Stimulated activated naive CD8-positive, alpha-beta T cell treated with anti-CD3 and anti-CD28 coated beads, Interleukin-15, amount 100 ng/mL, for 72 hours (primary cell): ENCODE measurements around the gene UMAD1.

Experiments used
- ATAC-seq: fragments of 150-1000 bp; cut with Tn5 transposase; 2 replicates; pipeline ENCODE4 v1.10.0; 2021; ENCODE audit warnings: mild to moderate bottlenecking, moderate library complexity
- DNase-seq, 2 donors: peaks; one replicate each; pipeline ENCODE4 v3.0.0; 2021 to 2022
- H3K27ac Mint-ChIP-seq, 2 donors: one replicate each; pipeline ENCODE4 v1.8.0; 2022; ENCODE audit warnings: mild to moderate bottlenecking in 2 of 2, mixed read lengths in 2 of 2, moderate library complexity in 2 of 2
- H3K27me3 Mint-ChIP-seq: one replicate; pipeline ENCODE4 v1.8.0; 2022; ENCODE audit warnings: mixed read lengths
- H3K4me1 Mint-ChIP-seq: one replicate; pipeline ENCODE4 v1.8.0; 2022; ENCODE audit warnings: mild to moderate bottlenecking, mixed read lengths
- H3K4me3 Mint-ChIP-seq, 2 donors: one replicate each; pipeline ENCODE4 v1.8.0; 2022; ENCODE audit warnings: mild to moderate bottlenecking in 2 of 2, mixed read lengths in 2 of 2, moderate library complexity in 1 of 2
- H3K9me3 Mint-ChIP-seq, 2 donors: one replicate each; pipeline ENCODE4 v1.8.0; 2022; ENCODE audit warnings: mixed read lengths in 2 of 2

The UMAD1 gene

DNA sequence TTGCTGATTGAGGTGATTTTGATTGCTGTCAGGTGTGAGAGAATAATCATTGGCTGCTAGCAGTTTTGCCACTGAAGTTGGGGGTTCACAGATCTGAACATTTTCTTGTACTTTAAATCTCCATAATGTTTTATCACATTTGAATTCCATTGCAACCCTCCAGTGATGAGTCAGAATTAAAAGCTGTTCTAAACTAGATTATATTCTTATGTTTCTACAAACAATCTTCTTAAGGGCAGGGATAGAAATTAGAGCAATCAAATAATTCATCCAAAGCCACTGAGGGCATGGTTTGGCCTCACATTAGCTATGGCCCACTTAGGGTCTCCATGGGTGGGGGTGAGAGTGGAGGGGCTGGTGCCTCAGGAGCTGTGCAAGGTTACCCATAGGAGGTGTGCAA, 130.9 kb downstream of the UMAD1 start:
- ATAC-seq = no peak
- Mint-ChIP-seq H3K4me3 (no peak overlapping the region), H3K27ac (no peak overlapping the region), H3K27me3 (no peaks in the 10 kb centered on the region), H3K9me3 (no peaks in the 10 kb centered on the region), H3K4me1 (peaks cover 7% of the 10 kb centered on the region)
- DNase-seq = no peak

- H3K4me1 Mint-ChIP-seq = peaks cover 7% of the 10 kb centered on the region
- ATAC-seq (peak; percentile 82), DNase-seq (no peak)
- peak overlapping the region; percentile 70 to 84 for H3K4me3 Mint-ChIP-seq
- peak overlapping the region; percentile 43 to 92 for H3K27ac Mint-ChIP-seq
- H3K9me3 Mint-ChIP-seq = no peaks in the 10 kb centered on the region
- H3K27me3 Mint-ChIP-seq = no peaks in the 10 kb centered on the region
These were observed 131.9 kb downstream of the UMAD1 start for GRCh38 chr7:7772397-7772821.

DNA sequence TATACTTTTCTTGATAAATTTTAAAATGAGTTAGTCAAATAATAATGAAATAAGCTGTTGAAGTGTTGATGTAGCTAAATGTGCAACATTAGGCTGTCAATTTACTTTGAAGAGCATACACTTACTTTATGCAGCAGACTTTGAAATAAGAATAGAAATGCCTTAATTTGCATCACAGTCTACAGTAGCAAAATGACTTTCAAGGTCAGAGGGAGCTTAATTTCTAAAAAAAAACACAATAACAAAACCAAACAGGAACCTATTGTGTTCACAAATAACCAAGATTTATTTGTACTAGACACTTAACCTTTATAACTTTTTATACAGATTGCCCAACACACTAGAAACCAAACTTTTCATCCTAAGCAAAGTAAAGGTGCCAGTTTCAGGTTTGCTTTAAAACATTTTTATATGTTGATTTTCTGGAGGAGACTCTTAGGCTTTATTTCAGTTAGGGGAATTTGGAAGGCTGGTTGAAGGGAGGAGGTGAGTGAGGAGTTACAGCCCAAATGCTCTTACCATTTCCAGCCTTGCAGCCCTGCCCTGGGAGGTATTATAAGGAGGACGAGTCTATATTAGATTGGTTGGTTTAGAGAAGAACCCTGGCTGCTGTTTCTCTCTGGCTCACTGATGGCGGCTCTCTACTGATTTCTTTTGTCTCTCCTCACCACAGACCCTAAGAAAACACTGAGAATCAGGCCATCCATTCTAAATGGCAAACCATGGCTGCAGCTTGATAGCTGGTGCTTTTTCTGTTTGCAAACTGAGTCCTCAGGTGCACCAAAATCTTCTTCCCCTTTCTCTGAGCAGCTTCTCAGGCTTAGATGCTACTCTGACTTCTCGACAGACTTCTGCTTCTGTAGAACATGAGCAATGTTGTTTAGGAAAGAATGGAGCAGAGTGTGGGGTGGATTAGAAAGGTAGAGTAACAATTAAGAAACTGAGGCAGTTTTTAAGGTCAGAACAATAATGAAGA, 133.1 kb downstream of the UMAD1 start:
- ATAC-seq = no peak
- H3K4me3 Mint-ChIP-seq = no peak overlapping the region
- H3K4me1 Mint-ChIP-seq = peaks cover 7% of the 10 kb centered on the region
- H3K27me3 Mint-ChIP-seq = no peaks in the 10 kb centered on the region
- no peak overlapping the region for H3K27ac Mint-ChIP-seq
- no peak for DNase-seq
- no peaks in the 10 kb centered on the region for H3K9me3 Mint-ChIP-seq

DNA sequence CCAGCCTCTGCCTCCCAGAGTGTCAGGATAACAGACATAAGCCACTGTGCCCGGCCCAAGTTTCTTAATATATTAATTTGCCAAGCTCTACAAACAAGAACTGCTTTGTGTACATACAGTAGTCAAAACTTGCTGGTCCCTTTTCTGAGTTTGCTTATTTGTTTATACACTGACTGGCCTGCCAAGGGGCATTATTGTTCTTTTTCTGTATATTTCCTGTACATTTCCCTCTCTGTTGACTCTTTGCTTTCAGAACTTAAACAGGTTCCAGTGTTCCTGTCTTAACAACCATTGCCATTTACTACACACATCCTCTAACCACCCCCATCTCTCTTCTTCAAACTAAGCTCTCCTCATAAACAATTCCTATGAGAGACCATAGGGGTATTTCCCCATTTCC, 139.3 kb downstream of the UMAD1 start:
- H3K9me3 Mint-ChIP-seq = no peaks in the 10 kb centered on the region
- no peaks in the 10 kb centered on the region for H3K27me3 Mint-ChIP-seq

DNA sequence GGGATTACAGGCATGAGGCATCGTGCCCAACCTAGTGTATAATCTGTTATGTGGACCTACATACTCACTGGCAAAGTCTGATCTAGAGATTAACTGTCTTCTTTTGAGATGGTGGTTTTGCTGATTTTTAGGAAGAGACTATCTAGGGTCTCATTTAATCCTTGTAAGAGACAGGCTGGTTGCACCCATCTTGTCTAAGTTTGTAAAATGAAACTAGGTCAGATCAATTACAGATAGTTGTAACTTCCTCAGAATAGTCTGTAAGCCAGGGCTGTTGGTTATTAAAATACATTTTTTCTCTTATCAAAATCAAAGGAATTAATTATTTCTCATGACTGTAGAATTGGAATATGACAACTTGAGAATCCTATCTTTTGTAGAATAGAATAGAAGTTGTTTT, 142.4 kb downstream of the UMAD1 start:
- no peaks in the 10 kb centered on the region for H3K27me3 Mint-ChIP-seq
- no peak overlapping the region for H3K4me3 Mint-ChIP-seq
- H3K9me3 Mint-ChIP-seq = no peaks in the 10 kb centered on the region
- DNase-seq (no peak), ATAC-seq (no peak)
- no peak overlapping the region for H3K27ac Mint-ChIP-seq
- H3K4me1 Mint-ChIP-seq = peaks cover 10% of the 10 kb centered on the region

More for the DNA sequence above, 139.3 kb downstream of the UMAD1 start:
- ATAC-seq (no peak), DNase-seq (no peak)
- H3K27ac Mint-ChIP-seq = peak overlapping the region; percentile 31 to 48
- H3K4me1 Mint-ChIP-seq = peaks cover 10% of the 10 kb centered on the region
- no peak overlapping the region for H3K4me3 Mint-ChIP-seq

GRCh38 chr7:7785344-7785973, 144.9 kb downstream of the UMAD1 start:
- Mint-ChIP-seq H3K4me1 (peaks cover under 1% of the 10 kb centered on the region), H3K4me3 (no peak overlapping the region), H3K9me3 (no peaks in the 10 kb centered on the region), H3K27ac (no peak overlapping the region), H3K27me3 (no peaks in the 10 kb centered on the region)
- DNase-seq (no peak), ATAC-seq (no peak)

- Mint-ChIP-seq H3K4me3 (no peak overlapping the region), H3K27me3 (no peaks in the 10 kb centered on the region), H3K9me3 (no peaks in the 10 kb centered on the region), H3K27ac (no peak overlapping the region), H3K4me1 (no peaks in the 10 kb centered on the region)
- ATAC-seq (no peak), DNase-seq (no peak)
These were observed 146.0 kb downstream of the UMAD1 start for GRCh38 chr7:7786595-7786994.

DNA sequence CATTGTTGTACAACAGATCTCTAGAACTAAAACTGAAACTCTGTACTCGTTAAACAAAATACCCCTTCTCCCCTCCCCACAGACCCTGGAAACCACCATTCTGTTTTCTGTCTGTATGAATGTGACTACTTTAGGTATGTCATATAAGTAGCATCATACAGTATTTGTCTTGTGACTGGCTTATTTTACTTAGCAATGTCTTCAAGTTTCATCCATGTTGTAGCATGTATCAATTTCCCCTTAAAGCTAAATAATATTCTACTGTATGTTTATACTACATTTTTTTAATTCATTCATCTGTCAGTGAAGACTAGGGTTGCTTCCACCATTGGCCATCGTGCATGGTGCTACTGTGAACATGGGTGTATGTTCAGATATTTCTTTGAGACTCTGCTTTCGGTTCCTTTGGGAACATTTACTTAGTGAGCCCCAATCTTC, 149.0 kb downstream of the UMAD1 start:
- H3K27ac Mint-ChIP-seq = peak overlapping the region in 1 of 2 donors; percentile 47
- ATAC-seq (peak; percentile 99), DNase-seq (peak in 1 of 2 donors; percentile 22)
- H3K4me1 Mint-ChIP-seq = no peaks in the 10 kb centered on the region
- no peaks in the 10 kb centered on the region for H3K9me3 Mint-ChIP-seq
- H3K4me3 Mint-ChIP-seq = no peak overlapping the region
- no peaks in the 10 kb centered on the region for H3K27me3 Mint-ChIP-seq

- Mint-ChIP-seq H3K9me3 (no peaks in the 10 kb centered on the region), H3K4me3 (no peak overlapping the region), H3K4me1 (no peaks in the 10 kb centered on the region), H3K27ac (peak overlapping the region in 1 of 2 donors; percentile 70), H3K27me3 (no peaks in the 10 kb centered on the region)
- ATAC-seq = no peak
- DNase-seq = no peak
These were observed 149.6 kb downstream of the UMAD1 start for GRCh38 chr7:7790041-7790741.

GRCh38 chr7:7791523-7791922, 151.0 kb downstream of the UMAD1 start:
- DNase-seq (no peak), ATAC-seq (no peak)
- Mint-ChIP-seq H3K27ac (no peak overlapping the region), H3K4me1 (no peaks in the 10 kb centered on the region), H3K4me3 (no peak overlapping the region), H3K9me3 (peaks cover 0 to 7% of the 10 kb centered on the region in 2 donors), H3K27me3 (no peaks in the 10 kb centered on the region)

DNA sequence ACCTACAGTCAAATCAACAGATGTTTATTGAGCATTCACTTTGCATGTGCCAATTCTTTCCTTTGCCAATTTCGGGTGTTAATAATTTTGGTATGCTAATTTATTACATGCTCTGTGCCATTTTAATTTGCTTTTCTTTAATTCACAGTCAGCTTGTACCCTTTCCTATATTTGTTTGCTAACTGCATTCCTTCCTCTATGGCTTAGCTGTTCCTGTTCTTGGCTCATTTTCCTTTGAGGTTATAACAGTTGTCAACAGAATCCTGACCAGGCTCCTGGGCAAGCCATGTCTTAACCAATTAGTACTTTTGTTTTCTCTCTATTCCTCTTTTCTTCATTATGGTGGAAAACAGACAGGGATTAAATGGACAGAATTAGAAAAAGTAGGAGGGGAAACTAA, 151.5 kb downstream of the UMAD1 start:
- Mint-ChIP-seq H3K9me3 (peaks cover 0 to 13% of the 10 kb centered on the region in 2 donors), H3K4me3 (no peak overlapping the region), H3K27me3 (no peaks in the 10 kb centered on the region), H3K4me1 (no peaks in the 10 kb centered on the region), H3K27ac (peak overlapping the region in 1 of 2 donors; percentile 47)
- DNase-seq (no peak), ATAC-seq (no peak)

DNA sequence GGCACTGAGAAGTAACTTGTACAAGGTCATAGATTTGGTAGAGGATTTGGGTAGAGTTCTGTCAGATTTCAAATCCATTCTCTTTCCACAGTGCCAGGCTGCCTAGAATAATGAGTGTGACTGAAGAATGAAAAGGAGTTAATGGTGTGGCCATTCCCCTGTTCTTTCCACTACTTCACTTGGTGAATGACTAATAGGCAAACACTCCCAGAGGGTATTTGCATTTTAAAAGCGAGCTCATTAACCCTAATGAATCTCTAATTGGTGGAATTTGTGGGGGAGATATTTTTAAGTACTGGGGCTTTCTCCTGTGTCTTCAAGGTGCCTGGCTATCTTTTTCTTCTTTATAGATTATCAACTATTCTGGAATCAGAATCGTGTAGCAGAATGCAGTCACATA, 152.7 kb downstream of the UMAD1 start:
- Mint-ChIP-seq H3K27ac (no peak overlapping the region), H3K9me3 (peaks cover 0 to 13% of the 10 kb centered on the region in 2 donors), H3K4me1 (no peaks in the 10 kb centered on the region), H3K4me3 (no peak overlapping the region), H3K27me3 (no peaks in the 10 kb centered on the region)
- DNase-seq = no peak
- ATAC-seq = no peak

DNA sequence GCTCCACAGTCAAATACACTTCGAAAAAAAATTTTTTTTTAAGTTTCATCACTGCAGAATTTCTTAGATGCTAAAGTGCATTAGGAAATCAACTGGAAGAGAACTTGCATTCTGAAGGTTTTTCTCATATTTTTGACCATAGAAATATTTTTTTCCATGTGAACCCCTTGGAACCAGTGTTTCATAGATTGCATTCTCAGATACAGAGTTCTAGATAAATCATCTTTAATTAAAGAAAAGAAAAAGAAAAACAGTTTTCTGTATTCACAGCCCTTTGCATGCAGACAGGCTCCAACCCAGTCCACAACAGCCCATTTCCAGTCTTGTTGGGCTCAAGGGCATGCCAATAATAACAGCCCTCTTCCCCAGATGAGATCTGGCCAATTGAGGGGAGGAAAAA, 153.4 kb downstream of the UMAD1 start:
- H3K27me3 Mint-ChIP-seq = no peaks in the 10 kb centered on the region
- no peak overlapping the region for H3K4me3 Mint-ChIP-seq
- no peak overlapping the region for H3K27ac Mint-ChIP-seq
- DNase-seq (no peak), ATAC-seq (no peak)
- H3K4me1 Mint-ChIP-seq = no peaks in the 10 kb centered on the region
- peaks cover 0 to 13% of the 10 kb centered on the region in 2 donors for H3K9me3 Mint-ChIP-seq

DNA sequence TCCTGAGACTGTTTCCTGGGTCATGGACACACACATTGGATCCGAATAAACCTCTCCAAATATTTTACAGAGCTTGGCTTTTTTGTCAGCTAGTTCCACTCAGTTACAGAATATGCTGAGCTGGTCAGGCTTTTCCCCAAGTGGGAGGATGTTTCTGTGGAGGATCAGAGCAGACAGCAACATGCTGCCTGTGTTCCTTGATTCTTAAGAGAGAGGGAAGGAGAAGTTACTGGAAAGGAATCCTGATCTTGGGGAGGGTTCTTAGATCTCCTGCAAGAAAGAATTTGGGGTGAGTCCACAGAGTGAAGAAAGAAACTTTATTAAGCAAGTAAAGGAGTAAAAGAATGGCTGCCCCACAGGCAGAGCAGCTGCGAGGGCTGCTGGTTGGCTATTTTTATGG, 154.7 kb downstream of the UMAD1 start:
- no peak for DNase-seq
- Mint-ChIP-seq H3K9me3 (peaks cover 0 to 13% of the 10 kb centered on the region in 2 donors), H3K4me3 (no peak overlapping the region), H3K27me3 (no peaks in the 10 kb centered on the region), H3K27ac (no peak overlapping the region), H3K4me1 (no peaks in the 10 kb centered on the region)
- no peak for ATAC-seq

DNA sequence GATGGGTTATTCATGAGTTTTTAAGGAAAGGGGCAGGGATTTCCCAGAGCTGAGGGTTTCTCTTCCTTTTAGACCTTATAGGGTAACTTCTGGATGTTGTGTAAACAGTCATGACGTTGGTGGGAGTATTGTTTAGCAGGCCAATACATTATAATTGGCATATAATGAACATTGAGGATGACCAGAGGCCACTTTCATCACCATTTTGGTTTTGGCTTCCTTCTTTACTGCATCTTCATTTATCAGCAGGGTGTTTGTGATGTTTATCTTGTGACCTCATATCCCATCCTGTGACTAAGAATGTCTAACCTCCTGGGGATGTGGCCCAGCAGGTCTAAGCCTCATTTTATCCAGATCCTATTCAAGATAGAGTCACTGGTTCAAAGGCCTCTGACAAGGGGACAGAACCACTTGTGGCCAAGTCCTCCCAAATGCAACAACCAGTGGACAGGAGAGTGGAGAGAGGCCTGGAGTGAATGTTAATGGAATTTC, 155.1 kb downstream of the UMAD1 start:
- DNase-seq (no peak), ATAC-seq (peak; percentile 52)
- Mint-ChIP-seq H3K9me3 (peaks cover 0 to 13% of the 10 kb centered on the region in 2 donors), H3K27ac (no peak overlapping the region), H3K4me3 (no peak overlapping the region), H3K4me1 (no peaks in the 10 kb centered on the region), H3K27me3 (no peaks in the 10 kb centered on the region)
